Neural cell (in vitro differentiated cells): ENCODE data around the gene LILRB2. TPM values are rescaled to one million over a fixed set of nuclear protein-coding genes. Genes with fewer than 3 reads are reported as not detected.
"Not testable (repeated sequence)": the region's sequence is repeated elsewhere in the genome, so short reads cannot be mapped to it uniquely, and the experiment has no call there.

Experiments
- H2AFZ ChIP-seq: fragments of 200-600, 300-800 bp; sonication (generic), shearing (Covaris generic); 2 replicates; pipeline ENCODE4 v1.6.0; 2014; ENCODE audit warnings: low read depth, mild to moderate bottlenecking, antibody characterized with exemption, low read length, moderate library complexity
- H3F3A ChIP-seq: fragments of 200-600 bp; shearing (Covaris generic); 2 replicates; pipeline ENCODE4 v1.6.1; 2016; ENCODE audit warnings: mild to moderate bottlenecking, moderate library complexity, mixed read lengths, antibody characterized with exemption, low read length; ENCODE audit not compliant: insufficient read depth, poor library complexity, severe bottlenecking
- H3K27ac ChIP-seq: fragments of 200-600, 300-800 bp; sonication (generic), shearing (Covaris generic); 2 replicates; pipeline ENCODE4 v1.5.1; 2014; ENCODE audit warnings: mild to moderate bottlenecking, low read length, moderate library complexity
- H3K27me3 ChIP-seq: fragments of 300-800, 200-600 bp; sonication (generic), shearing (Covaris generic); 2 replicates; pipeline ENCODE4 v1.6.0; 2014; ENCODE audit warnings: mild to moderate bottlenecking, low read depth, low read length, moderate library complexity; ENCODE audit not compliant: insufficient read depth
- H3K36me3 ChIP-seq: fragments of 300-800, 200-600 bp; sonication (generic), shearing (Covaris generic); 2 replicates; pipeline ENCODE4 v1.5.1; 2014; ENCODE audit warnings: mild to moderate bottlenecking, antibody characterized with exemption, low read length, moderate library complexity; ENCODE audit not compliant: insufficient read depth
- H3K4me2 ChIP-seq: fragments of 300-800, 200-600 bp; sonication (generic), shearing (Covaris generic); 2 replicates; pipeline ENCODE4 v1.6.0; 2014; ENCODE audit warnings: mild to moderate bottlenecking, low read length
- H3K4me3 ChIP-seq: fragments of 300-800, 200-600 bp; sonication (generic), shearing (Covaris generic); 2 replicates; pipeline ENCODE4 v1.5.1; 2014; ENCODE audit warnings: mild to moderate bottlenecking, low read length, moderate library complexity
- H3K79me2 ChIP-seq: fragments of 200-600 bp; shearing (Covaris generic); replicated peaks from 2 replicates; pipeline ENCODE4 v1.6.0; 2014; ENCODE audit warnings: mild to moderate bottlenecking, low read length, moderate library complexity; ENCODE audit not compliant: insufficient read depth
- H3K9ac ChIP-seq: fragments of 300-800, 200-600 bp; sonication (generic), shearing (Covaris generic); 2 replicates; pipeline ENCODE4 v1.6.1; 2016; ENCODE audit warnings: mild to moderate bottlenecking, low read length, mixed read lengths
- H3K9me2 ChIP-seq: fragments of 200-600 bp; shearing (Covaris generic); 2 replicates; pipeline ENCODE4 v1.6.1; 2016; ENCODE audit warnings: mild to moderate bottlenecking, low read length, mixed read lengths; ENCODE audit not compliant: insufficient read depth
- H3K9me3 ChIP-seq: fragments of 200-600, 300-800 bp; sonication (generic), shearing (Covaris generic); 2 replicates; pipeline ENCODE4 v1.6.1; 2016; ENCODE audit warnings: mild to moderate bottlenecking, mixed run types, low read length, moderate library complexity, mixed read lengths
- H4K20me1 ChIP-seq: fragments of 200-600 bp; shearing (Covaris generic); 2 replicates; pipeline ENCODE4 v1.6.1; 2016; ENCODE audit warnings: mild to moderate bottlenecking, mixed run types; ENCODE audit not compliant: insufficient read depth
- CTCF ChIP-seq: fragments of 450-650 bp; IDR thresholded peaks from 2 replicates; pipeline ENCODE4 v1.5.1; 2014; ENCODE audit warnings: antibody characterized with exemption, mild to moderate bottlenecking, moderate library complexity; ENCODE audit not compliant: poor library complexity, severe bottlenecking
- EP300 ChIP-seq: fragments of 450-650 bp; conservative IDR thresholded peaks from 2 replicates; pipeline ENCODE4 v1.6.1; 2014; ENCODE audit warnings: antibody characterized with exemption, mild to moderate bottlenecking, moderate library complexity; ENCODE audit not compliant: poor library complexity, severe bottlenecking
- EZH2 ChIP-seq: fragments of 200-600, 300-800 bp; shearing (Covaris generic), sonication (generic); IDR thresholded peaks from 2 replicates; pipeline ENCODE4 v1.6.1; 2014; ENCODE audit warnings: antibody characterized with exemption, low read length, borderline replicate concordance, mild to moderate bottlenecking; ENCODE audit not compliant: insufficient read depth, poor library complexity, severe bottlenecking
- MXI1 ChIP-seq: fragments of 450-650 bp; conservative IDR thresholded peaks from 2 replicates; pipeline ENCODE4 v1.6.1; 2014; ENCODE audit warnings: antibody characterized with exemption, mild to moderate bottlenecking; ENCODE audit not compliant: poor library complexity, severe bottlenecking
- POLR2AphosphoS5 ChIP-seq: IDR thresholded peaks from 2 replicates; pipeline ENCODE4 v1.6.1; 2012
- RAD21 ChIP-seq: fragments of 450-650 bp; conservative IDR thresholded peaks from 2 replicates; pipeline ENCODE4 v1.6.1; 2014; ENCODE audit warnings: antibody characterized with exemption, mild to moderate bottlenecking, moderate library complexity
- SMC3 ChIP-seq: fragments of 450-650 bp; conservative IDR thresholded peaks from 2 replicates; pipeline ENCODE4 v1.6.1; 2014; ENCODE audit warnings: antibody characterized with exemption, mild to moderate bottlenecking, moderate library complexity; ENCODE audit not compliant: poor library complexity
- TAF1 ChIP-seq: IDR thresholded peaks from 2 replicates; pipeline ENCODE4 v1.6.1; 2012; ENCODE audit warnings: low read depth
- polyA plus RNA-seq: library from polyadenylated mRNA; depleted of rRNA; stranded (reverse); fragments of >200 nt; gene quantifications from 2 replicates; pipeline ENCODE4 v1.2.3, GENCODE V29; 2014
- TF ChIP-seq, protein P1 (sequence below): IDR thresholded peaks from 2 replicates; pipeline ENCODE4 v1.6.1; 2012; ENCODE audit warnings: borderline replicate concordance

Gene LILRB2
- polyA plus RNA-seq, 1 donor from 2014 or later, result not detected

DNA sequence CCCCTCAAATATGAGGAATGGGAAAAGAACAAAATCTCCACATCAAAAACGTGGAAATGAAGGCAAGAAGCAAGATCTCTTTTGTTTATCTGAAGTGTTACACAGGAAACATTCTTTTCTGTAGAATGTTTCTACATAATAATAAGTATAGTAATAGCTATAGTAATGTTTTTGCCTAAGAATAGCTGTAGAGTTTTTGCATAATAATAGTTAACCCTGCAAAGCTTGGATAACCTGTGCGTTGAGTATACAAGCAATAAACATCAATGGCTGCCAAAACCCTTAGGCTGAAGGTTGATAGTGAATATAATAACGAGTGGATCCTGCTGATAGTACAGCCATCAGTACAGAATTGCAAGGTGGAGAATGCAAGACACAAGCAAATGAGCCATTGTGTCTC is 43.2 kb upstream of the LILRB2 start:
- Histone ChIP-seq H3K9me3 (no peaks in the 10 kb centered on the region), H3K27me3 (no peaks in the 10 kb centered on the region), H3F3A (no peaks in the 10 kb centered on the region), H3K27ac (no peak overlapping the region), H2AFZ (no peak overlapping the region), H4K20me1 (no peaks in the 10 kb centered on the region), H3K36me3 (no peaks in the 10 kb centered on the region), H3K4me2 (no peak overlapping the region), H3K79me2 (no peaks in the 10 kb centered on the region), H3K9ac (no peak overlapping the region), H3K9me2 (no peaks in the 10 kb centered on the region), H3K4me3 (no peak overlapping the region)
- TF ChIP-seq MXI1, result no peak

- not testable (repeated sequence) for H2AFZ ChIP-seq, H3K27me3 ChIP-seq, H3K36me3 ChIP-seq, H3K4me2 ChIP-seq, H3K9me2 ChIP-seq, H3K9me3 ChIP-seq, H3K9ac ChIP-seq, H3F3A ChIP-seq, H4K20me1 ChIP-seq, H3K79me2 ChIP-seq, H3K4me3 ChIP-seq, H3K27ac ChIP-seq
Measured at GRCh38 chr19:54322934-54323333, 42.0 kb upstream of the LILRB2 start.

- H3K9me3 ChIP-seq, H2AFZ ChIP-seq, H3K27ac ChIP-seq, H3K79me2 ChIP-seq, H3K27me3 ChIP-seq, H3K36me3 ChIP-seq, H3K9me2 ChIP-seq, H3K4me3 ChIP-seq, H3F3A ChIP-seq, H3K4me2 ChIP-seq, H3K9ac ChIP-seq, H4K20me1 ChIP-seq: not testable (repeated sequence)
Measured at GRCh38 chr19:54322295-54322694, 41.4 kb upstream of the LILRB2 start.

- H3K36me3 ChIP-seq, result no peaks in the 10 kb centered on the region
- H2AFZ ChIP-seq, result no peak overlapping the region
- no peaks in the 10 kb centered on the region for H3K9me2 ChIP-seq
- no peaks in the 10 kb centered on the region for H3F3A ChIP-seq
- H3K9ac ChIP-seq, result no peak overlapping the region
- H3K4me2 ChIP-seq, result no peak overlapping the region
- H3K27me3 ChIP-seq, result no peaks in the 10 kb centered on the region
- H4K20me1 ChIP-seq, result no peaks in the 10 kb centered on the region
- TF ChIP-seq SMC3 (no peak), EP300 (no peak), CTCF (no peak), RAD21 (no peak), TAF1 (no peak), MXI1 (no peak), POLR2AphosphoS5 (no peak), EZH2 (no peak)
- TF ChIP-seq, protein P1, sequence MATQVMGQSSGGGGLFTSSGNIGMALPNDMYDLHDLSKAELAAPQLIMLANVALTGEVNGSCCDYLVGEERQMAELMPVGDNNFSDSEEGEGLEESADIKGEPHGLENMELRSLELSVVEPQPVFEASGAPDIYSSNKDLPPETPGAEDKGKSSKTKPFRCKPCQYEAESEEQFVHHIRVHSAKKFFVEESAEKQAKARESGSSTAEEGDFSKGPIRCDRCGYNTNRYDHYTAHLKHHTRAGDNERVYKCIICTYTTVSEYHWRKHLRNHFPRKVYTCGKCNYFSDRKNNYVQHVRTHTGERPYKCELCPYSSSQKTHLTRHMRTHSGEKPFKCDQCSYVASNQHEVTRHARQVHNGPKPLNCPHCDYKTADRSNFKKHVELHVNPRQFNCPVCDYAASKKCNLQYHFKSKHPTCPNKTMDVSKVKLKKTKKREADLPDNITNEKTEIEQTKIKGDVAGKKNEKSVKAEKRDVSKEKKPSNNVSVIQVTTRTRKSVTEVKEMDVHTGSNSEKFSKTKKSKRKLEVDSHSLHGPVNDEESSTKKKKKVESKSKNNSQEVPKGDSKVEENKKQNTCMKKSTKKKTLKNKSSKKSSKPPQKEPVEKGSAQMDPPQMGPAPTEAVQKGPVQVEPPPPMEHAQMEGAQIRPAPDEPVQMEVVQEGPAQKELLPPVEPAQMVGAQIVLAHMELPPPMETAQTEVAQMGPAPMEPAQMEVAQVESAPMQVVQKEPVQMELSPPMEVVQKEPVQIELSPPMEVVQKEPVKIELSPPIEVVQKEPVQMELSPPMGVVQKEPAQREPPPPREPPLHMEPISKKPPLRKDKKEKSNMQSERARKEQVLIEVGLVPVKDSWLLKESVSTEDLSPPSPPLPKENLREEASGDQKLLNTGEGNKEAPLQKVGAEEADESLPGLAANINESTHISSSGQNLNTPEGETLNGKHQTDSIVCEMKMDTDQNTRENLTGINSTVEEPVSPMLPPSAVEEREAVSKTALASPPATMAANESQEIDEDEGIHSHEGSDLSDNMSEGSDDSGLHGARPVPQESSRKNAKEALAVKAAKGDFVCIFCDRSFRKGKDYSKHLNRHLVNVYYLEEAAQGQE, result no peak
- no peak overlapping the region for H3K27ac ChIP-seq
- no peak overlapping the region for H3K4me3 ChIP-seq
- no peaks in the 10 kb centered on the region for H3K9me3 ChIP-seq
- no peaks in the 10 kb centered on the region for H3K79me2 ChIP-seq
Measured at GRCh38 chr19:54319892-54320670, 39.2 kb upstream of the LILRB2 start.
